CMK (cell line): ENCODE measurements around the gene EDNRB.
"Not testable (repeated sequence)": the region's sequence is repeated elsewhere in the genome, so short reads cannot be mapped to it uniquely, and the experiment has no call there.

Source experiments
- DNase-seq: peaks from one replicate; pipeline ENCODE4 v3.0.0-alpha.2; 2010; ENCODE audit warnings: low read depth

EDNRB gene

DNA sequence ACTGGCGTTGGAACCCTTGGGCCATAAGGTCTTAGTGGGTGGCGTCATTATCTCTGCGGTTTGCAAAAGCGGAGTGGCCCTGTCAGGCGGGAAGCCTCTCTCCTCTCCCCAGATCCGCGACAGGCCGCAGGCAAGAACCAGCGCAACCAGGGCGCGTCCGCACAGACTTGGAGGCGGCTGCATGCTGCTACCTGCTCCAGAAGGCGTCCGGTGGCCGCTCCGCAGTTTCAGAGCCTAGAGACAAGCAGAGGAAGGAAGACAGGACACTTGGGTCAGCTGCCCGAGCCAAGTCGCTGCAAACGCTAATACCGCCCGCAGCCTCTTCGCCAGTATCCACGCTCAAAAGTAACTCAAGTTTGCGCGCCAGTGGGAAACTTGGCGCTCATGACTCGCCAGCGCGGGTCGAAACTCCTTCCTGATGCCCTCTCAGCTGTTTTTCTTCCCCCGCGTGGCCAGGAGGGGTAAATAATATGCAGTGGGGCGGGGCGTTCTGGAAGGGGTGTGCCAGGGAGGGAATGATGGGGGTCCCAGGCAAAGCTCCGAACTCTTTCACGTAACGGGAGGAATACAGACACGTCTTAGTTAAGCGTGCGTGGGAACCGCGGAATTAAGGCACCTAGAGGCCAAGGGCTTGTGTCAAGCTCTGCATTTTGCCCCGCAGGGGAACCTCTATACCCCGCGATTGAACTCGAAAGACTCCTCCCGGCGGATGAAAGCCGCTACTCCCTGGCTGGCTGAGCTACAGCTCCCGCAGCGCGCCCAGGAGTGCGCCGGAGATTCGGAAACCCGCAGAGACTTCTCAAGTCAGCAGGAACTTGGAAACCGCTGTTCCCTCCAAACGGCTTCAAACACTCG, at the start of gene EDNRB:
EDNRB (minus strand) TSS at position 441 of the 855 bp plus-strand sequence; CDS start at position 183, 258 bp downstream.
- DNase-seq = no peak

DNA sequence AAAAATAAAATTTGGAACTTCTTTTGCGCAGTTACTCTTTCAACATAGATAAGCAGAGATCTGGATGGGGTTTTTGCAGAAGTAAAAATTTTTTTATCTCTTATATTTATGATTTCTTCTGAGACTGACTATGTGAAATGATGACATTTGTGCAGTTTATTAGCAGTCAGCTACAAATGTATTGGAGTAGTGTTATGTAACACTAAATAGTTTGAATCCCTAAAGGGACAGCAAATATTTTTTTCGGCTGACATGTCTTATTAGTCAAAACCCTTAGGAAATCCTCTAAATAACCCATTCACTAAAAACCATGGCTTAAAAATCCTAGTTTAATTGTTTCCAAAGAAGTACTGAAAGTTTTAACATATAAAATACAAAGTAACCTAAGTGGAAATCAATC, 48.0 kb upstream of the EDNRB start:
- DNase-seq = no peak

DNA sequence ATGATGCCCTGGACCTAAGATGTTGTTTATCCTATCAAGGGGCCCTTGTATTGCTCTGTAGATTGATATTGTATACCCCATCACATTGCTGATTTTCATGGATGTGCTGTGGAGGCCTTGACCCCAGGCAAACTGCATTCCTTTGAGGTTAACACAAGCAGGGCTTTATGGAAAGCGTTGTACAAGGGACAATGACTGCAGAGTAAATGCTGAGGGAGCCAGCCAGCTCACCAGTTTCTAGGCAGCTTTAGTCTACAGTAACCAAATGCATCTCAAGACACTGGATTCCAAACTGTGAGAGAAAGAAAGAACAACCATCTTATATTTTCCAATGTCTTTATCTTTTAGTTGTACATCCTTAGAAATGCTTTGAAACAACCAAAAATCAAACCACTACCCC, 34.1 kb upstream of the EDNRB start:
- DNase-seq = no peak

DNA sequence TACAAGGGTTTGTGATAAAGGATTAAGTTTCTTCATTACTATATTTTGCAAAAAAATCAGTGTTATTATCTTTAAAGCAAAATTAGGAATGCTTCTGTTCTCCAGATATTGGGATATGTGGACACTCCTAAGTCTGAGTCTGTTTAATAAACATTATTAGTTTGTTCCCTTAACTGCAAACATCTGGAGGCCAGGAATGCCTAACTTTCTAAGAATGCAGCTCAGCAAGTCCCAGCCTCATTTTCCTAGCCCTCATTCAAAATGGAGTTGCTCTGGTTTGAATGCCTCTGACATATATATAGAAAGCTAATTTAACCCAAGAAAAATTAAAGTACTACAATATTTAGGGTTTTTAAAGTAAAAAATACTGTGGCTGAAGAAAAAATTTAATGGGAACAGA, 33.6 kb upstream of the EDNRB start:
- no peak for DNase-seq

DNA sequence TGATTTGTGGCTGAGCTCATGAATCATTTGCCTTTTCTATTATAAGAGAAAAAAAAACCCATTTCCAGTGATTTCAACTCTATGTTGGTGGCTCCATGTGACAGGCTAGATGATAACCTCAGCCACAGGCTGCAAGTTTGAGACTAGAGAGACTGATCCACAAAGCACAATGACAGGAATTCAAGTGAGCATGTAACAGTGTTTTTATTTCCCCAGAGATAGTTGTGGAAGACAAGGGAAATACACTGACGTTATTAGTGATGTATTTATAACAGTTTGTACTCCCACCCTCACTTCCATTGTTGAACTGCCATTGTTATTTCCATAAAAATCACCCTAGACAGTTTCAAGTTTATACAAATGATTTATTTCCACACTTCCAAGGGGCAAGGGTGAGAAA, 27.9 kb upstream of the EDNRB start:
- DNase-seq = no peak

DNA sequence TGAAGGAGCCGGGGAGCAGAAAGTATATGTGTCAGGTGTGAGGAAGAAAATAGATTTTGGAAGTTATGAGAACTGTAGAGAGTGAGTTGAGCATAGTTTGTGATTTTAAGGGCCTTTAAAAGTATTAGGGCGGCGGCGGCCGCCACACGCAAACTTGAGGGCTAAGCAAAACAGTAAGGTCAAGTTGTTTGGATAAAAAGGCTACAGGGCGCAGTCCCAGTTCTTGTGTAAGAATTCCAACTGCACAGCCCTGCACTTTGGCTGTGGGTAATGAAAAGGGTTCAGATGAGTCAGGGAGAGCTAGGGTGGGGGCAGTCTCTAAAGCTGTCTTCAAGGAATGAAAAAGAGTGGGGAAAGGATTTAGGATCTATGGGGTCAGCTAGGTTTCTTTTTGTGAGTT, 16.4 kb upstream of the EDNRB start:
- not testable (repeated sequence) for DNase-seq

DNA sequence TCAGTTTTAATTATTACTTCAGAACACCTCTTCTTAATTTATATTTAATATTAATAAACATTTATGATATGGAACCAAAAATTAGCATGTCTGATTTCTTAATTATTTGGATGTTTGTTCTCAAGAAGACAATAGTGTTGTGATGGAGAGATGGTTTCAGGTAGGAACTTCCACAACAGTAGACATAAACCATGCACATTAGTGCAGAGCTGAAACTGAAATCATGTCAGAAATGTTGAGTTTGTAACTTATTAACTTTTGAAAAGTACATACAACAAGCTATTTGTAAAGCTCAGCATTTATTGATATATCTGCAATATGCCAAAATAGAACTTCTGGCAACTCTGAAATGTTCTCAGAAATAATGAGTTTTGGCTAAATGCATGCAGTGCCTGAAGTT, 11.8 kb upstream of the EDNRB start:
- DNase-seq = no peak

DNA sequence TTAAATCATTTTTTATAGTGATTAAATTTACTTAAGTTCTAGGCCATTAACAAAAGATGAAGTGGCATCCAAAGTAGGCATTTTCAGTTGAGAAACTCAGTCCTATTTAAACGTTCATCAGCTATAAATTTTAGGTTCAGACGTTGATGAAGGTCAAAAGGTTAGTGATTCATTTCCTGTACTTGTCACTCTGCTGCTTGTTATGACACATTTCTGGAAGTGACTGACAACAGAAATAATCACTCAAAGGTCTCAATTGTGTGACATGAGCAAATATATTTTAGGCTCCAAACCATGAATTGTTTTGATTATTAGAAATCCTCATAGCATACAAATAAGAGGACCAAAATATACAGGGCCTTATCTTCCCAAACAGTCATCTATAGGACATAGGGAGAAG, 10.3 kb upstream of the EDNRB start:
- DNase-seq = no peak

DNA sequence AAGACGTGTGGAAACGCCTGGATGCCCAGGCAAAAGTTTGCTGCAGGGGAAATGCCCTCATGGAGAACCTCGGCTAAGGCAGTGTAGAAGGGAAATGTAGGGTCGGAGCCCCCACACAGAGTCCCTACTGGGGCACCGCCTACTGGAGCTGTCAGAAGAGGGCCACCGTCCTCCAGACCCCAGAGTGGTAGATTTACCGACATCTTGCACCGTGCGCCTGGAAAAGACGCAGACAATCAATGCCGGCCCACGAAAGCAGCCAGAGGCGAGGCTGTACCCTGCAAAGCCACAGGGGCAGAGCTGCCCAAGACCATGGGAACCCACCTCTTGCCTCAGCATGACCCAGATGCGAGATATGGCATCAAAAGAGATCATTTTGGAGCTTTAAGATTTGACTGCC, 7.0 kb upstream of the EDNRB start:
- no peak for DNase-seq

DNA sequence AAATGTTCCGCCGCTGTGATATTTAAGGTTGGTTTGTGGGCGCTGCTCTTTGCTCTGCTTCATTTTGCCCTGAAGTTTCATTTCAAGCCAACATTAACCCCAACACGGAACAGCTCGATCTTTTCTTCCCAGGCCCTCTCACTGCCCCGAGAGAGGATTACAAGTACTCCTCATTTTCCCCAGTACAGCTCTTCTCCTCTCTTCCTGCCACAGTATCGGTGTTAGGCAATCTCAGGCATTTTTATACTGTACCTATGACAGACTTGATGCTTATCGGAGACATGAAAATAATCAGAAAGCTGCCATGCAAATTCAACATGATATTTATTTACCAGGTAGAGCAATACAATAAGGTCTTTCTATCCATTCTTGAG, 1.3 kb upstream of the EDNRB start:
- no peak for DNase-seq

DNA sequence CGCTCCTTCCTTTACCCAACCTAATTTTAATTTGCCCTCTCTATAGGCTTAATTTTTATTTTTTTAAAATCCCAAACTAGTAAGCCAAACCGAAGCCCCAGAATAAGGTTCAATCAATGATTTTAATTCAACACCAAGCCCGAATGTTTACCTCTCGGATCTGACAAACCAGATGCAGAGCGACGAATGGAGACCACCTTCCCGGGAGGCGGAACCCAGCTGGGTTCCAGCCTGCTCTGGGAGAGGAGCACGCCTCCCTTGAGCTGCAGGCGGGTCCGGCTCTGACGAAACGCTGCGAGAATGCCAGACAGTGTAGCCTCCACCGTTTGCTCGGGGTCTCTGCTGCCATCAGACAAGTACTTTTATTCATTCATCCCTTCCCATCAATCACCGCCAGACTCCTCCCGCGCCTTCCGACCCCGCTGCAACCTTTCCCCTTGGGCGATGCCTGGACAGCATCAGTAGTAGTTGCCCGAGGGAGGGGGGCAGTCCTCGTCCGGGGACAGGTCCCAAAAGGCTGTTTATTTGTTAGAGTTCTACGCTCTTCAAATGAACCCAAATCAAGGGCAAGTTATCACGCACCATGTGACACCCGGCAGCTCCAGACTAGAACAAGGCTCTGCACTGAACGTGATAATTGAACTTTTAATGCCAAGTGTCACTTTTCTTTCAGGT, 752 bp upstream of the EDNRB start:
- DNase-seq = no peak

DNA sequence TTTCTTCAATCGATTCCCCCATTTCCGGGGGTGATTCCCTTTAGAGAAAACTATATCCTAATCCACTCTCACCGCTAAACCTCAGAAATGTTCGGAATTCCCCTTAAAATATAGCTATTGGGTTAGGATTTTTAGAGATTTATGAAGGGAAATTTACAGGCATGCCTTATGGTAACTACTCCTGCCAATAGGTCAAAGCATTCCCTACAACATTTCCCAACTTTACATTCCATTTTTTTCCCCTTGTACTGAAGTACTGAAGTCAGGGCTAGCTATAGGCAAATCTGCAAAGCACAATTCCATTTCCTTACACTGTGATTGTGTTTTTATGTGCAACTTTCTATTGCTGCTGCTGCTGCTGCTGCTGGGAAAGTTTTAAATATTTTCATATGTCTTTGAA, 2.1 kb downstream of the EDNRB start:
- DNase-seq = no peak

DNA sequence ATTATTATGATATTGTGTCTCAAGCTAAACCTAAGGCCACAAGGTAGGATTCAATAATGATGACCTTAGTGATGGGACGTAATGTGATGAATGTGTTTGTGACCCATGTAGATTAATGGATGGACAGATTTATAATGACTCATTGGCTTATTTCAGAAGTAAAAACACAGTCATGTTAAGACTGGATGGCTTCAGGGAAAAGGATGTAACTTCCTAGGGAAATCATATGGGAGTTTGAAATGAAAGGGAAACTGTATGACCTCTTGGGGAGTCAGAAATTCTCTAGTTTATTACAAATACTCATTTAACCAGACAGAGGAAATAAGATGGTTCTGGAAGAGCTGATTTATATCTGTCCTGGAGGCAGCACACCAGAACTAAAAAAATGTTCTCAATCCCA, 2.9 kb downstream of the EDNRB start:
- DNase-seq = no peak

DNA sequence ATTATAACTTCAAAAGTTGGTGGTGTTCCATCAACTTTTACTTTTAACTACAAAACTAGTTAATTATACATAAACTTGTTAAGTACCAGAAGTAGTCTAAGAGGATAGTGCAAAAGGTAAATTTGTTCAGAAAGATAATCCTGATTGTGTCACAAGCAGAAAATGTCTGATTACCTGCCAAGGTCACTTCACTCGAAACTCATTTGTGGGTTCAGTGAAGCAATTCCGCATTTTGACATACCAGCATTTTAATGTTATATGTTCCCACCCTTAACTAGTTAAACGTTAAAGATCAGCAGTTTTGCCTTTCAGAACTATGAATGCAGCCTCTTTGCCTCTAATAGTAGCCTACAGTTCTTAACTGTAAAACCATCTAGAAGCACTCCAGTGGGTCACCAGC, 5.6 kb downstream of the EDNRB start:
- no peak for DNase-seq

DNA sequence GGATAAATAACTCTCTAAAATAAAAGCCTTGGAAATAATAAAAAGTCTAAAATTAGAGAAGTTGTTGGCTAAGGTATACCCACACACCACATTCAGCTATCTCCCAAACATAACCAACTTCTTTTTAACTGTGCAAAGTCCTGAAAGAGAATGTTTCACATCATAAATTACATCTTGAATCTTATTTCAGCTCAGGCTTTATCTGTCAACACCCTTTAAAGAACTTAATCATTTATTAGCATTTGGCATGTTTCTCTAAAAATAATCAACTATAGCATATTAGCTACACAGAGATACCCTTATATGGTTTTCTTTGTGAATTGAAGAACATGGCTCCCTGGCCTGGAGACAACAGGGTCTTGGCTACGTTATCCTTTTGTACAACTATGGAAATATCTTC, 6.9 kb downstream of the EDNRB start:
- no peak for DNase-seq

DNA sequence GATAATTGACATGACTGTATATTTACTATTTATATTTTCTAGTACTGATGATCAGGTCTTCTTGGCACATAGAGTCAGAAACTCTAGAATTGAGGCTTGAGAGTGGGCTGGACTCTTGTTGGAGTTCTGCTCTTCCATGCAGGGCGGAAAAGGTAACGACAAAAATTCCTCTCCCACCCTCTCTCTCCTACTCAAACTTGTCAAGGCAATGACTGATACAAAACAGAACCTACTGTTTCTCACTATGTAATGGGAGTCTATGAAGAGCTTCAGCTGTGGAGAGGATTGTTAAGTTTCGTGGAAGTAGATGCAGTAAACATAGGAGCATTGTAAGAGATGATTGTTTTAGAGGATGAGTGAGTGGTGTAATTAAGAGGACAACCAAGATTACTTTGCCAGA, 8.8 kb downstream of the EDNRB start:
- no peak for DNase-seq

DNA sequence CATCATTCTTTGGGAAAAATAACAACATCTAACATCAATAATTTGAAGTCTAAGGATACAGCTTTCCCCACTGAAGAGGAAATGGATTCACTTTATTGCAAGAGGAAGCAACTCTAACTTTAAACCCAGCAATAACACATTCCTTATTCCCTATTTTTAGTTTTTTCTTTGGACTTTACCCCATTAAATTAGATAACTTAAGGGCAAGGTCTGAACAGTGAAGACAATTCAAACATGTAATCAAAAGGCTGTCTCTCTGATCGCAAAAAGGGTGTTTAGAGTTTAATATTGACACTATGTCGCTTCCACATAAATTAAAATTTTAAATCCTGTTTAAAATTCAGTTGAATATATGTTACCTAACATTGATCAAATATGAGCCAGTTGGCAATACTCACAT, 10.1 kb downstream of the EDNRB start:
- no peak for DNase-seq

DNA sequence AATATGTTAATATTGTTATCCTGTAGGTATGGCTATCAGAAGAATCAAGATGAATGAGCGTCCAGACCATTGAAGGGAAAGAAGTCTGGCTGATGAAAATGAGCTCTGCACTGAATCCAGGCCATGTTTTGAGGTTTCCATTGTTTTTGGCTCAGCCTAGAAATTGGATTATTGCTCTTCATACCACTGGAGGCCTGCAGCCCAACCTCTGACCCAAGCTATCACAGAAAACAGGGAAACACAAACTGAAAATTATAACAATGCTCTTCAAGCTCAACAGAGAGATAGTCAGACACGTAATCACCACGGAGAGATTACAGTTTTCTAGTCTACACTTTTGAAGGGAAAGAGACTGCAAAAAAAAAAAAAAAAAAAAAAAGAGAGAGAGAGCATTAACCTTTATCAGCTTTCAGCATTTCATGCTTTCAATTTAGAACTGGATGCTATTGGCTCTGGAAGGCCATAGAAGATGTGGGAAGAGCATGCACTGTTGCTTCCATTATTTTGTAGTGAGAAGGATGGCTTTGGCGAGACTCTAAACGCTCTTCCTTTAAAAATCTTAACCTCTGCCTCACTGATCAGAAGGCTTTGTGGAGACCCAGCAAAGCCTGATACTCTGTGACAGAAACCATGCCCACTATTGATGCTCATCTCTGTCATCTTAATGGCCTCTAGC, 10.8 kb downstream of the EDNRB start:
- DNase-seq = no peak

DNA sequence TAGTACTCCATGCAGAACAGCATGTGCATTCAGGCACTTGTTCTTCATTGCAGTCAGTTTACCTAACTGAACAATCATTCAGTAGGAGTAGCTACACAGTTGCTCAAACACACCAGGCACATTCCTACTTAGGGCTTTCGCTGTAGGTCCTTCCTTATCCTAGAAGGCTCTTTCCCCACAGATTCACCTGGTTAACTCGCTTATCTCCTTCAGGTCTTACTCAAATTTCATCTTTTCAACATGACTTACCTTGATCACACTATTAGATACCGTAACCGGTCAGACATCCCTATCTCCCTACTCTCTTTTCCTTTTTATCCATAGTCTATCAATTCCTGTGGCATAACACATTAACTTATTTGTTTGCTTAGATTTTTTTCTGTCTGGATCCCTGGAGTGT, 14.6 kb downstream of the EDNRB start:
- DNase-seq = no peak

DNA sequence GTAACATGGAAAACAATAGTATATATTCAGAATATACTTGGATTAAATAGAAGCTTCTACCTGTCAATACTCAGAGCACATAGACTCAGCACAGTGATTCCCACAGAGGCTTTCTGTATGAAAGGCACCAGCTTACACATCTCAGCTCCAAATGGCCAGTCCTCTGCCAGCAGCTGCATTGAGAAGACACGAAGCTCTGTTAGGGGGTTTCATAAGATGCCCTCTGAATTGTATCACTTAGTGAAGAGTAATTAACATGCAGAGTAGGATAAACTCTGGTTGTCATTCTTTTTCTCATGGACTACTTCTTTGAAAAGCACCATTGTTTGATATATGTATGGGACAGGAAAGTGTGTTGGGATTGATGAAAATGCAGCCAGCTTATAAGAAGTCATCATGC, 15.2 kb downstream of the EDNRB start:
- no peak for DNase-seq

DNA sequence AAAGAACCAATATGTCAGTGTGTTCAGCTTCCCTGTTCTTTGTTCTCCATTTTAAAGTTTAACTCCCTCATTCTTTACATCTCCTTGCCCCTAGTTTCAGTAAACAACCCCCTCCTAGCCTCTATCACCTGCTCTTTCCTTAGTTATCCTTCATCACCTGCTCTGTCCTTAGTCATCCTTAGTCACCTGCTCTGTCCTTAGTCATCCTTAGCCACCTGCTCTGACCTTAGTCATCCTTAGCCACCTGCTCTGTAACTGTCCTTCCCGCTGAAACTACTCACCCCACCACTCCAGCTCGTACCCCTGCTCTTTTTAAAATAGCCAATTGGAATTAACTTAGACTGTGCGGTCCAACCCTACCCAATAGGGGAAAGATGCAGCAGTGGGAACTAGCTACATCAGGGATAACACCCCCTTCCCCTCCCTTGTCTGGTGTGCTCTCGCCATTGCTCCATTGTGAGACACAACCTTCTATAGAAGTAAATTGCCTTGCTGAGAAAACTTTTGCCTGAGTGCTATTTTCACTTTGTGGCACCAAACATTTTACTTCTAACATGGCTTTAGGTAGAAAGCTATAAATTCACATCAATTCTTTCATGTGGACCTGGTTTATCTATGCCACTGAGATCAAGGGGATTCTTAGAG, 16.2 kb downstream of the EDNRB start:
- DNase-seq = no peak

DNA sequence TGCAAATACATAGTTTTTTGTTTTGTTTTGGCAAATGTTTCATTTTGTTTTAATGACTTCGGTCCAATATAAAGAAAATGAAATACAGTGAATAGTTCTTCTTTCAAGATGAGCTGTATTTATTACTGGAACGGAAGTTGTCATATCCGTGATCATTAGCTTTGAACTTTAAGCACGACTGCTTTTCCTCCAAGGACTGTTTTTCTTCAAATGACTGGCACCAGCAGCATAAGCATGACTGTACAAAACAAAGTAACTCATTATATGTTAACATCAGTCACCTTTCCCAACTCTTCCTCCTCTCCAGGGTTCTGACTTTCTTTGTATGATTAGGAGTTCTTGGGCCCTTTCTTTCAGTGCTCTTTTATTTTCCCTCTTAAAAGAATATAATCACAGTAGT, 20.5 kb downstream of the EDNRB start:
- DNase-seq = no peak

DNA sequence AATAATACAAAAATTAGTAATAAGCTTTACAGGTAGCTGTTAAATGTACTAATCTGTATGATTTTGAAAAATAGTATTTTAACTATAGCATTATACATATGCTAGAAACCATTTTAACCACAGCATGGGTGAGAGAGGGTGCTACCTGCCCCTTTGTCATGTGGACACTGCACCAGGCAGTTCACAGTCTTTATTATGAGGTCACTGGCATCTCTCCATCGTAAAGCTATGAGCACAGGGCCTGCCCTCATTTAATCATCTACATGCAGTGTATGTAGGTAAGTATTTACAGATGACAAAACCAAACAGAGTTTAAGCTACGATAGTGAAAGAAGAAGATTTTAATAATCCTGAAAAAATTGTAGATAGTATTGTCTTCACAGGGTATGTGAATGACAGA, 21.7 kb downstream of the EDNRB start:
- no peak for DNase-seq
